HEK293 (cell line): ENCODE data around the gene ATCAY.
A peak's percentile ranks its signal among the peaks of the same experiment; 100 is the strongest.

Experiments used
- EGR2 ChIP-seq: fragments of 450-650 bp; formaldehyde crosslinking; IDR thresholded peaks from 2 replicates; pipeline ENCODE4 v1.5.1; 2016; ENCODE audit warnings: low read depth, missing biosample characterization, missing genetic modification characterization
- KLF9 ChIP-seq: fragments of 450-650 bp; formaldehyde crosslinking; IDR thresholded peaks from 2 replicates; pipeline ENCODE4 v1.5.1; 2016; ENCODE audit warnings: missing biosample characterization, missing genetic modification characterization, low read depth
- MEIS1 ChIP-seq: sonication (generic); formaldehyde crosslinking; IDR thresholded peaks from 2 replicates; pipeline ENCODE4 v1.8.1; 2022; ENCODE audit warnings: missing genetic modification reagents, mild to moderate bottlenecking, borderline replicate concordance
- OVOL3 ChIP-seq: fragments of 450-650 bp; formaldehyde crosslinking; IDR thresholded peaks from 2 replicates; pipeline ENCODE4 v1.5.1; 2016; ENCODE audit warnings: missing biosample characterization, missing genetic modification characterization
- SP2 ChIP-seq: fragments of 450-650 bp; formaldehyde crosslinking; IDR thresholded peaks from 2 replicates; pipeline ENCODE4 v1.5.1; 2016; ENCODE audit warnings: missing biosample characterization, missing genetic modification characterization
- YY2 ChIP-seq: fragments of 450-650 bp; formaldehyde crosslinking; IDR thresholded peaks from 2 replicates; pipeline ENCODE4 v1.5.1; 2016; ENCODE audit warnings: missing biosample characterization, missing genetic modification characterization
- ZBTB1 ChIP-seq: fragments of 450-650 bp; formaldehyde crosslinking; IDR thresholded peaks from 2 replicates; pipeline ENCODE4 v1.5.1; 2016; ENCODE audit warnings: missing biosample characterization, missing genetic modification characterization
- ZBTB20 ChIP-seq: fragments of 450-650 bp; formaldehyde crosslinking; IDR thresholded peaks from 2 replicates; pipeline ENCODE4 v1.5.1; 2016; ENCODE audit warnings: missing biosample characterization, missing genetic modification characterization
- ZEB2 ChIP-seq: fragments of 450-650 bp; formaldehyde crosslinking; IDR thresholded peaks from 2 replicates; pipeline ENCODE4 v1.5.1; 2016; ENCODE audit warnings: missing biosample characterization, missing genetic modification characterization
- ZFP37 ChIP-seq: fragments of 450-650 bp; formaldehyde crosslinking; IDR thresholded peaks from 2 replicates; pipeline ENCODE4 v1.5.1; 2016; ENCODE audit warnings: missing biosample characterization, missing genetic modification characterization
- ZNF112 ChIP-seq: fragments of 450-650 bp; formaldehyde crosslinking; IDR thresholded peaks from 2 replicates; pipeline ENCODE4 v1.5.0; 2017; ENCODE audit warnings: missing biosample characterization, missing genetic modification characterization
- ZNF114 ChIP-seq: fragments of 450-650 bp; formaldehyde crosslinking; IDR thresholded peaks from 2 replicates; pipeline ENCODE4 v1.5.0; 2017; ENCODE audit warnings: missing biosample characterization, missing genetic modification characterization
- ZNF146 ChIP-seq: fragments of 450-650 bp; formaldehyde crosslinking; IDR thresholded peaks from 2 replicates; pipeline ENCODE4 v1.5.1; 2016; ENCODE audit warnings: missing biosample characterization, missing genetic modification characterization
- ZNF2 ChIP-seq: fragments of 450-650 bp; formaldehyde crosslinking; IDR thresholded peaks from 2 replicates; pipeline ENCODE4 v1.5.1; 2016; ENCODE audit warnings: missing biosample characterization, missing genetic modification characterization
- ZNF223 ChIP-seq: fragments of 450-650 bp; formaldehyde crosslinking; IDR thresholded peaks from 2 replicates; pipeline ENCODE4 v1.5.1; 2016; ENCODE audit warnings: missing biosample characterization, missing genetic modification characterization
- ZNF292 ChIP-seq: fragments of 450-650 bp; formaldehyde crosslinking; IDR thresholded peaks from 2 replicates; pipeline ENCODE4 v1.5.1; 2016; ENCODE audit warnings: low read depth, missing biosample characterization, missing genetic modification characterization, borderline replicate concordance
- ZNF366 ChIP-seq: fragments of 450-650 bp; formaldehyde crosslinking; conservative IDR thresholded peaks from 2 replicates; pipeline ENCODE4 v1.5.1; 2016; ENCODE audit warnings: missing biosample characterization, missing genetic modification characterization
- ZNF514 ChIP-seq: fragments of 450-650 bp; formaldehyde crosslinking; IDR thresholded peaks from 2 replicates; pipeline ENCODE4 v1.5.1; 2016; ENCODE audit warnings: missing biosample characterization, missing genetic modification characterization
- ZNF830 ChIP-seq: fragments of 450-650 bp; IDR thresholded peaks from 2 replicates; pipeline ENCODE4 v1.5.0; 2018; ENCODE audit warnings: missing biosample characterization, missing genetic modification characterization, low read depth, mild to moderate bottlenecking, moderate library complexity
- TF ChIP-seq, protein P1 (sequence below): fragments of 450-650 bp; formaldehyde crosslinking; IDR thresholded peaks from 2 replicates; pipeline ENCODE4 v1.5.1; 2017; ENCODE audit warnings: missing biosample characterization, missing genetic modification characterization
- TF ChIP-seq, protein P2 (sequence below): fragments of 450-650 bp; formaldehyde crosslinking; IDR thresholded peaks from 2 replicates; pipeline ENCODE4 v1.5.1; 2016; ENCODE audit warnings: missing biosample characterization, missing genetic modification characterization
- TF ChIP-seq, protein P3 (sequence below): fragments of 450-650 bp; formaldehyde crosslinking; IDR thresholded peaks from 2 replicates; pipeline ENCODE4 v1.5.0; 2017; ENCODE audit warnings: missing biosample characterization, missing genetic modification characterization, borderline replicate concordance
- TF ChIP-seq, protein P4 (sequence below): fragments of 450-650 bp; formaldehyde crosslinking; IDR thresholded peaks from 2 replicates; pipeline ENCODE4 v1.5.1; 2016; ENCODE audit warnings: missing biosample characterization, missing genetic modification characterization
- TF ChIP-seq, protein P5 (sequence below): fragments of 450-650 bp; formaldehyde crosslinking; IDR thresholded peaks from 2 replicates; pipeline ENCODE4 v1.5.1; 2016; ENCODE audit warnings: missing biosample characterization, missing genetic modification characterization, borderline replicate concordance
- TF ChIP-seq, protein P6 (sequence below): fragments of 450-650 bp; formaldehyde crosslinking; IDR thresholded peaks from 2 replicates; pipeline ENCODE4 v1.5.1; 2016; ENCODE audit warnings: missing biosample characterization, missing genetic modification characterization

The ATCAY gene

DNA sequence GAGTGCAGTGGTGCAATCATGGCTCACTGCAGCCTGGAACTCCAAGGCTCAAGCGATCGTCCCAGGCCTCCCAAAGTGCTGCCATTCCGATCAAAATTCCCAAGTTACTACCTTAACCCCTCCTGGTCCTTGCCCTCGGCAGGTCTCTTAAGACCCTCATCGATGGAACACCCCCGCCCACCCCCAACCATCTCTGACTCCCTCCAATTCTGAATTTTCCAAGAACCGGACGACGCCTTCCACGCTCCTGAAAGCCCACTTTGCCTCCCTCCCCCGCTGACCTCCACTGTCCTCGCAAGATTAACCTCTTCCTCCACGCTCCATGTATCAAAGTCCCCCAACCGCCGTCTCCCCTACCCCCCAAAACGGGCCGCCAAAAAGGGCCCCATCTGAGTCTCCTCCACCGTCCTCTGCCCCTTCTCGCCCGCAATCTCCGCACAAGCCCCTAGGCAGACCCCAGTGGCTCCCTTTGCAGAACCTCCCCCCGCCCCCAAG, 89.9 kb downstream of the ATCAY start (continued):
- TF ChIP-seq, protein P1, sequence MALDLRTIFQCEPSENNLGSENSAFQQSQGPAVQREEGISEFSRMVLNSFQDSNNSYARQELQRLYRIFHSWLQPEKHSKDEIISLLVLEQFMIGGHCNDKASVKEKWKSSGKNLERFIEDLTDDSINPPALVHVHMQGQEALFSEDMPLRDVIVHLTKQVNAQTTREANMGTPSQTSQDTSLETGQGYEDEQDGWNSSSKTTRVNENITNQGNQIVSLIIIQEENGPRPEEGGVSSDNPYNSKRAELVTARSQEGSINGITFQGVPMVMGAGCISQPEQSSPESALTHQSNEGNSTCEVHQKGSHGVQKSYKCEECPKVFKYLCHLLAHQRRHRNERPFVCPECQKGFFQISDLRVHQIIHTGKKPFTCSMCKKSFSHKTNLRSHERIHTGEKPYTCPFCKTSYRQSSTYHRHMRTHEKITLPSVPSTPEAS (tag by site-specific recombination) = no peak
- TF ChIP-seq SP2 (peak; percentile 34), EGR2 (tag by site-specific recombination) (0 out of 2 replicates have a peak, but pooled peaks have one; percentile 5), ZNF514 (tag by site-specific recombination) (no peak), OVOL3 (tag by site-specific recombination) (0 out of 2 replicates have a peak, but pooled peaks have one; percentile 34), ZNF146 (tag by site-specific recombination) (no peak), ZNF2 (tag by site-specific recombination) (no peak), ZEB2 (tag by site-specific recombination) (no peak), MEIS1 (CRISPR knock-in tag) (no peak), ZNF114 (no peak), ZFP37 (tag by site-specific recombination) (no peak), ZNF292 (tag by site-specific recombination) (no peak), ZNF223 (tag by site-specific recombination) (no peak), ZBTB20 (tag by site-specific recombination) (no peak), ZNF830 (tag by site-specific recombination) (no peak), ZNF112 (tag by site-specific recombination) (no peak), ZNF366 (tag by site-specific recombination) (no peak), KLF9 (tag by site-specific recombination) (peak; percentile 54; the same call in 1 of the 2 replicates), ZBTB1 (no peak), YY2 (tag by site-specific recombination) (no peak)
- TF ChIP-seq, protein P2, sequence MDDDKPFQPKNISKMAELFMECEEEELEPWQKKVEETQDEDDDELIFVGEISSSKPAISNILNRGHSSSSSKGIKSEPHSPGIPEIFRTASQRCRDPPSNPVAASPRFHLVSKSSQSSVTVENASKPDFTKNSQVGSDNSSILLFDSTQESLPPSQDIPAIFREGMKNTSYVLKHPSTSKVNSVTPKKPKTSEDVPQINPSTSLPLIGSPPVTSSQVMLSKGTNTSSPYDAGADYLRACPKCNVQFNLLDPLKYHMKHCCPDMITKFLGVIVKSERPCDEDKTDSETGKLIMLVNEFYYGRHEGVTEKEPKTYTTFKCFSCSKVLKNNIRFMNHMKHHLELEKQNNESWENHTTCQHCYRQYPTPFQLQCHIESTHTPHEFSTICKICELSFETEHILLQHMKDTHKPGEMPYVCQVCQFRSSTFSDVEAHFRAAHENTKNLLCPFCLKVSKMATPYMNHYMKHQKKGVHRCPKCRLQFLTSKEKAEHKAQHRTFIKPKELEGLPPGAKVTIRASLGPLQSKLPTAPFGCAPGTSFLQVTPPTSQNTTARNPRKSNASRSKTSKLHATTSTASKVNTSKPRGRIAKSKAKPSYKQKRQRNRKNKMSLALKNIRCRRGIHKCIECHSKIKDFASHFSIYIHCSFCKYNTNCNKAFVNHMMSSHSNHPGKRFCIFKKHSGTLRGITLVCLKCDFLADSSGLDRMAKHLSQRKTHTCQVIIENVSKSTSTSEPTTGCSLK (tag by site-specific recombination) = no peak
- TF ChIP-seq, protein P3, sequence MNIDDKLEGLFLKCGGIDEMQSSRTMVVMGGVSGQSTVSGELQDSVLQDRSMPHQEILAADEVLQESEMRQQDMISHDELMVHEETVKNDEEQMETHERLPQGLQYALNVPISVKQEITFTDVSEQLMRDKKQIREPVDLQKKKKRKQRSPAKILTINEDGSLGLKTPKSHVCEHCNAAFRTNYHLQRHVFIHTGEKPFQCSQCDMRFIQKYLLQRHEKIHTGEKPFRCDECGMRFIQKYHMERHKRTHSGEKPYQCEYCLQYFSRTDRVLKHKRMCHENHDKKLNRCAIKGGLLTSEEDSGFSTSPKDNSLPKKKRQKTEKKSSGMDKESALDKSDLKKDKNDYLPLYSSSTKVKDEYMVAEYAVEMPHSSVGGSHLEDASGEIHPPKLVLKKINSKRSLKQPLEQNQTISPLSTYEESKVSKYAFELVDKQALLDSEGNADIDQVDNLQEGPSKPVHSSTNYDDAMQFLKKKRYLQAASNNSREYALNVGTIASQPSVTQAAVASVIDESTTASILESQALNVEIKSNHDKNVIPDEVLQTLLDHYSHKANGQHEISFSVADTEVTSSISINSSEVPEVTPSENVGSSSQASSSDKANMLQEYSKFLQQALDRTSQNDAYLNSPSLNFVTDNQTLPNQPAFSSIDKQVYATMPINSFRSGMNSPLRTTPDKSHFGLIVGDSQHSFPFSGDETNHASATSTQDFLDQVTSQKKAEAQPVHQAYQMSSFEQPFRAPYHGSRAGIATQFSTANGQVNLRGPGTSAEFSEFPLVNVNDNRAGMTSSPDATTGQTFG (tag by site-specific recombination) = no peak
- TF ChIP-seq, protein P4, sequence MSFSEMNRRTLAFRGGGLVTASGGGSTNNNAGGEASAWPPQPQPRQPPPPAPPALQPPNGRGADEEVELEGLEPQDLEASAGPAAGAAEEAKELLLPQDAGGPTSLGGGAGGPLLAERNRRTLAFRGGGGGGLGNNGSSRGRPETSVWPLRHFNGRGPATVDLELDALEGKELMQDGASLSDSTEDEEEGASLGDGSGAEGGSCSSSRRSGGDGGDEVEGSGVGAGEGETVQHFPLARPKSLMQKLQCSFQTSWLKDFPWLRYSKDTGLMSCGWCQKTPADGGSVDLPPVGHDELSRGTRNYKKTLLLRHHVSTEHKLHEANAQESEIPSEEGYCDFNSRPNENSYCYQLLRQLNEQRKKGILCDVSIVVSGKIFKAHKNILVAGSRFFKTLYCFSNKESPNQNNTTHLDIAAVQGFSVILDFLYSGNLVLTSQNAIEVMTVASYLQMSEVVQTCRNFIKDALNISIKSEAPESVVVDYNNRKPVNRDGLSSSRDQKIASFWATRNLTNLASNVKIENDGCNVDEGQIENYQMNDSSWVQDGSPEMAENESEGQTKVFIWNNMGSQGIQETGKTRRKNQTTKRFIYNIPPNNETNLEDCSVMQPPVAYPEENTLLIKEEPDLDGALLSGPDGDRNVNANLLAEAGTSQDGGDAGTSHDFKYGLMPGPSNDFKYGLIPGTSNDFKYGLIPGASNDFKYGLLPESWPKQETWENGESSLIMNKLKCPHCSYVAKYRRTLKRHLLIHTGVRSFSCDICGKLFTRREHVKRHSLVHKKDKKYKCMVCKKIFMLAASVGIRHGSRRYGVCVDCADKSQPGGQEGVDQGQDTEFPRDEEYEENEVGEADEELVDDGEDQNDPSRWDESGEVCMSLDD (tag by site-specific recombination) = 0 out of 2 replicates have a peak, but pooled peaks have one; percentile 29
- TF ChIP-seq, protein P5, sequence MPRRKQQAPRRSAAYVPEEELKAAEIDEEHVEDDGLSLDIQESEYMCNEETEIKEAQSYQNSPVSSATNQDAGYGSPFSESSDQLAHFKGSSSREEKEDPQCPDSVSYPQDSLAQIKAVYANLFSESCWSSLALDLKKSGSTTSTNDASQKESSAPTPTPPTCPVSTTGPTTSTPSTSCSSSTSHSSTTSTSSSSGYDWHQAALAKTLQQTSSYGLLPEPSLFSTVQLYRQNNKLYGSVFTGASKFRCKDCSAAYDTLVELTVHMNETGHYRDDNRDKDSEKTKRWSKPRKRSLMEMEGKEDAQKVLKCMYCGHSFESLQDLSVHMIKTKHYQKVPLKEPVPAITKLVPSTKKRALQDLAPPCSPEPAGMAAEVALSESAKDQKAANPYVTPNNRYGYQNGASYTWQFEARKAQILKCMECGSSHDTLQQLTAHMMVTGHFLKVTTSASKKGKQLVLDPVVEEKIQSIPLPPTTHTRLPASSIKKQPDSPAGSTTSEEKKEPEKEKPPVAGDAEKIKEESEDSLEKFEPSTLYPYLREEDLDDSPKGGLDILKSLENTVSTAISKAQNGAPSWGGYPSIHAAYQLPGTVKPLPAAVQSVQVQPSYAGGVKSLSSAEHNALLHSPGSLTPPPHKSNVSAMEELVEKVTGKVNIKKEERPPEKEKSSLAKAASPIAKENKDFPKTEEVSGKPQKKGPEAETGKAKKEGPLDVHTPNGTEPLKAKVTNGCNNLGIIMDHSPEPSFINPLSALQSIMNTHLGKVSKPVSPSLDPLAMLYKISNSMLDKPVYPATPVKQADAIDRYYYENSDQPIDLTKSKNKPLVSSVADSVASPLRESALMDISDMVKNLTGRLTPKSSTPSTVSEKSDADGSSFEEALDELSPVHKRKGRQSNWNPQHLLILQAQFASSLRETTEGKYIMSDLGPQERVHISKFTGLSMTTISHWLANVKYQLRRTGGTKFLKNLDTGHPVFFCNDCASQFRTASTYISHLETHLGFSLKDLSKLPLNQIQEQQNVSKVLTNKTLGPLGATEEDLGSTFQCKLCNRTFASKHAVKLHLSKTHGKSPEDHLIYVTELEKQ (tag by site-specific recombination) = no peak
- TF ChIP-seq, protein P6, sequence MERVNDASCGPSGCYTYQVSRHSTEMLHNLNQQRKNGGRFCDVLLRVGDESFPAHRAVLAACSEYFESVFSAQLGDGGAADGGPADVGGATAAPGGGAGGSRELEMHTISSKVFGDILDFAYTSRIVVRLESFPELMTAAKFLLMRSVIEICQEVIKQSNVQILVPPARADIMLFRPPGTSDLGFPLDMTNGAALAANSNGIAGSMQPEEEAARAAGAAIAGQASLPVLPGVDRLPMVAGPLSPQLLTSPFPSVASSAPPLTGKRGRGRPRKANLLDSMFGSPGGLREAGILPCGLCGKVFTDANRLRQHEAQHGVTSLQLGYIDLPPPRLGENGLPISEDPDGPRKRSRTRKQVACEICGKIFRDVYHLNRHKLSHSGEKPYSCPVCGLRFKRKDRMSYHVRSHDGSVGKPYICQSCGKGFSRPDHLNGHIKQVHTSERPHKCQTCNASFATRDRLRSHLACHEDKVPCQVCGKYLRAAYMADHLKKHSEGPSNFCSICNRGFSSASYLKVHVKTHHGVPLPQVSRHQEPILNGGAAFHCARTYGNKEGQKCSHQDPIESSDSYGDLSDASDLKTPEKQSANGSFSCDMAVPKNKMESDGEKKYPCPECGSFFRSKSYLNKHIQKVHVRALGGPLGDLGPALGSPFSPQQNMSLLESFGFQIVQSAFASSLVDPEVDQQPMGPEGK = peak; percentile 64; the same call in 1 of the 2 replicates
- TF ChIP-seq, all 188 proteins: peak for 10
